GM19193 (cell line): ENCODE measurements around the gene RPL28.

Experiments
- POLR2A ChIP-seq: IDR thresholded peaks from 4 replicates; pipeline ENCODE4 v1.6.1; 2011; ENCODE audit not compliant: insufficient read depth, insufficient read length; ENCODE audit errors: extremely low read depth

RPL28 gene

GRCh38 chr19:55376241-55376933, 9.3 kb upstream of the RPL28 start, which contains the start of gene TMEM190:
Gene TMEM190, plus strand, starts transcription at chr19:55376826. Its CDS starts 28 bp downstream, at chr19:55376854.
- no peak for TF ChIP-seq POLR2A

GRCh38 chr19:55377356-55378131, 8.2 kb upstream of the RPL28 start:
- no peak for TF ChIP-seq POLR2A

- TF ChIP-seq POLR2A: no peak
Measured at GRCh38 chr19:55379174-55379573, 6.6 kb upstream of the RPL28 start.

GRCh38 chr19:55382013-55382412, 3.7 kb upstream of the RPL28 start:
- no peak for TF ChIP-seq POLR2A

- TF ChIP-seq POLR2A: no peak
Measured at GRCh38 chr19:55382522-55383054, 3.1 kb upstream of the RPL28 start.

- peak; percentile 55 for TF ChIP-seq POLR2A
Measured at GRCh38 chr19:55383279-55384130, 2.2 kb upstream of the RPL28 start.

GRCh38 chr19:55384131-55384919, 1.4 kb upstream of the RPL28 start, which contains the start of gene TMEM238:
Gene TMEM238, minus strand, starts transcription at chr19:55384292. Its CDS starts 33 bp downstream, at chr19:55384259.
- TF ChIP-seq POLR2A: no peak

- no peak for TF ChIP-seq POLR2A
Measured at GRCh38 chr19:55384920-55385723, 610 bp upstream of the RPL28 start.

GRCh38 chr19:55386493-55386971, 800 bp downstream of the RPL28 start:
- no peak for TF ChIP-seq POLR2A

- TF ChIP-seq POLR2A: no peak
Measured at GRCh38 chr19:55387736-55388497, 2.2 kb downstream of the RPL28 start.

GRCh38 chr19:55389386-55390317, 3.9 kb downstream of the RPL28 start:
- TF ChIP-seq POLR2A: peak; percentile 27

GRCh38 chr19:55390461-55390880, 4.7 kb downstream of the RPL28 start:
- peak; percentile 25 for TF ChIP-seq POLR2A

GRCh38 chr19:55391191-55391670, 5.5 kb downstream of the RPL28 start:
- TF ChIP-seq POLR2A: no peak
